Central memory CD4-positive, alpha-beta T cell (primary cell): Measurements from ENCODE around the gene ERN1.

Experiments
- DNase-seq: peaks from one replicate; pipeline ENCODE4 v3.0.0; 2022

The ERN1 gene

DNA sequence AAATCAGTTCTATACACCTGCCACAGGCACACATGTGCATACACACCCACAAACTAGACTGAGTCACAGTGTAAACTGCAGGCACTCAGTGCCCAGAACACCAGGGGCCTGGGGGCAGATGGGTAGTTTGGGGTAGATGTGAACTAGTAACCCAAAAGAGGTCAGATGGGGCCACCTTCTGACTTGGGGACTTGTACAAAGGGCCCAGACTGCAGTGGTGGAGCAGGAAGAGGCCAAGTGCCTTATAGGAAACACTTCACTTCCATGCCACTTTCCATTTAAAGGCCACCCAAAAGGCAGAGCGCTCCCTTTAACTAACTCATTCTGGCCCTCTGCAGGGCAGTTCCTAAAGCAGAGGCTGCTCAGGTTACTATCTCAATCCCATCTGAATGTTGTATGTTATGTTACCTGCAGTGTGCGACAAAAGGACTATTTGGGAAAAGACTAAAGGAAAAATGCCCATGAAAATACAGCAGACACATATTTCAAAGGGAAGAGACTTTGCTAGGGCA, 27.8 kb upstream of the ERN1 start:
- DNase-seq, result no peak

GRCh38 chr17:64156670-64157069, 26.7 kb upstream of the ERN1 start:
- no peak for DNase-seq

- DNase-seq, result no peak
These were observed 26.0 kb upstream of the ERN1 start for GRCh38 chr17:64155751-64156544.

- no peak for DNase-seq
These were observed 25.2 kb upstream of the ERN1 start for GRCh38 chr17:64155129-64155528.

GRCh38 chr17:64154717-64155116, 24.8 kb upstream of the ERN1 start:
- DNase-seq, result no peak

DNA sequence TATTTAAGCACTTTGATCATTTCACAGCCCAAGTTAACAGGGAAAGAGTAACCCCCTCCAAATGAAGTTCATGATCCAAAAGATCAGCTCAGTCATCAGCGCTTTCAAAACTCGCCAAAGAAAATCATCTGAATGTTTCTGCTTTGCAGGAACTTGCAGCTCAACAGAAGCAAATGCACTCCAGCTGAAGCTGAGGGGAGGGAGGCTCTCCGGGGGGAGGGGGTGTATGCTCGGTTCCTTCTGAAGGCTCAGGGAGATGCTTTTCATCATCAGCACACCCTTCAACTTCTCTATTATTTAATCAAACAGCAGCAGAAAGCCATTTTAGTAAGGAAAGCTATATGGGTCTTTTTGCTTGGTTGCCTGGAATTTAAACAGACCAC, 24.4 kb upstream of the ERN1 start:
- DNase-seq, result no peak

GRCh38 chr17:64153565-64154312, 23.8 kb upstream of the ERN1 start:
- no peak for DNase-seq

DNA sequence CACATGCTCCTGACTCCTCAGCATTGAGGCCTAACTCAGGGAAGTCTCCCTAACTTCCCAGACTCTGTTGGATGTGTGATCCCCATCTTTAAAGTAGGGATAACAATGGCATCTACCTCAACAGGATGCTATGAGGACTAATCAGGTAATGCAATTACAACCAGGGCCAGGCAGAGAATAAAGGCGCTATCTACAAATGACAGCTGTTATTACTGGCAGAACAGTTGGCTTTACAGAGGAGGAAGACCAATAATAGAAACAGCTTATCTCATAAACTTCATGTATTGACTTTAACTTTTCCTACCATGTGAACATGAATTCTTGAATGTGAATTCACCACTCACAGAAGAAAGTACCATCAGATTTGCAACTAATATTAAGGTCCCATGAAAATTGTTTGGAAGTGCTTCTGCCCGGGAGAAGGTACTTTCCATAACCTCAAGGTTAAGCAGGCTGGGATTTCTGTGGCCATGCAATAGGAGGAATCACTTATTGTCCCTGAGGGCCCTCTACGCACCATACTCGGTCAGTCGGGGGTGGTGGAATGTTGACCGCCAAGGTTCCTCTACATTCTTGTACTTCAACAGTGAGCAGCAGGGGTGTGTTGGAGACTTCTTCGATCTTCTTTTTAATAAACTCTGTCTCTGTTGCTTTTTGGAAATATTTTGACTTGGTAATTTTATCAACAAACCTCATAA, 22.6 kb upstream of the ERN1 start:
- DNase-seq, result no peak

- DNase-seq, result no peak
These were observed 21.0 kb upstream of the ERN1 start for GRCh38 chr17:64151016-64151368.

GRCh38 chr17:64150237-64151015, 20.5 kb upstream of the ERN1 start:
- DNase-seq, result no peak

DNA sequence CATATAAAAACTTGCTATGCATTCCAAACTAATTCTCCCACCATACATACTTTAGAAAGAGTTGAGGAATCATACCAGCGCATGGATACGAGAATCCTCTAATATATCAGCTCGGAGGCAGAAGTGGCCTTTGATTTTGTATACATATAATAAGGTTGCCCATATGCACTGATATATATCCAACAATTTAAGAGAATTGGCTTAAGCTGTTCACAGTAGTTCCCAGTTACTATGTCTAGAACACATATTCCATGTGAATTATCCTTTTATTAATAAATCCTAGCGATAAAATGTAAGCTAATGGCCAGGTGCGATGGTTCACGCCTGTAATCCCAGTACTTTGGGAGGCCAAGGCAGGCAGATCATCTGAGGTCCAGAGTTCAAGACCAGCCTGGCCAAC, 19.3 kb upstream of the ERN1 start:
- DNase-seq, result no peak

DNA sequence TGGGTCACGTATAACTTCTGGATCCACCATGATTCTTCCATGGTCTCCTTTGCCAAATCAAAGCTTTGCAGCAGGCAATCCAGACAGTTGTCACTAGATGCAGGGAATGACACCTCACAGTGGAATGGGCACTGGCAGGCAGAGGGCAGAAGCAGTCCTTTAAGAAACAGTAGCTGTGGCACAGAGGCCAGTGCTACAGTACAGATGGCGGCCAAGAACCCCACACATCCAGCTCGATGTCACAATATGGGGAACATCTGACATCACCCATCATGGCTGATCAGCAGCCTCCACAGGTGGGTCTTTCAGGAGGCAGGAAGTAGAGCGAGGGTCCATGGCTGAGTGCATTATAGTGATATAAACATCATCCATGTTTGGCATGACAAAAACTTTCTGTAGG, 18.8 kb upstream of the ERN1 start:
- no peak for DNase-seq

DNA sequence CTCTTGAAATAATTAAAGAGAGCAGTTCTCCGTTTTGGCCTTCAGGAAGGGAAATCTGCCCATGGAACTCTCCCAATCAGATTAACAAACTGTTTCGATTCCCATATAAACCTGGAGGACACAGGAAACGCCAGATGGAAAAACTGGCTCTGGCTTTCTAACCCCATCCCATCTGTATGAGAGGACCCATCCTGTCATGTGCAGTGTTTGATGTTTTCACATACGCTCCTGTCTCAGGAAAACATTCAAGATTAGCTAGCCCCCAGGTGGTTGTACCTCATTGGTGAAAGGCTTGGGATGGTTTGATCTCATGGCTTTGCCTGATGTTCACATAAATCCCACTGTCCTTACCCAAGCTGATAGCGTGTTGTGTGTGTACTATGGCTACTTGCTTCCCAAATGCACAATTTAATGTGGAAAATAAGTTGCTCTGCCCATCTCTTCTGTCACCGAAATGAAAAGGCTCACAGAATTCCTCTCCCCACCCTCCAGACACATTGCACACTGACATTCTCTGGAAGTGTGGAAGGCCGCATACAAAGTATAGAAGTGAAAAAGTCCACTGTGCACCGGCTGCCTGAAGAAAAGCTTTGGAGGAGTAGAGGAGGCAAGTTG, 18.2 kb upstream of the ERN1 start:
- no peak for DNase-seq

DNA sequence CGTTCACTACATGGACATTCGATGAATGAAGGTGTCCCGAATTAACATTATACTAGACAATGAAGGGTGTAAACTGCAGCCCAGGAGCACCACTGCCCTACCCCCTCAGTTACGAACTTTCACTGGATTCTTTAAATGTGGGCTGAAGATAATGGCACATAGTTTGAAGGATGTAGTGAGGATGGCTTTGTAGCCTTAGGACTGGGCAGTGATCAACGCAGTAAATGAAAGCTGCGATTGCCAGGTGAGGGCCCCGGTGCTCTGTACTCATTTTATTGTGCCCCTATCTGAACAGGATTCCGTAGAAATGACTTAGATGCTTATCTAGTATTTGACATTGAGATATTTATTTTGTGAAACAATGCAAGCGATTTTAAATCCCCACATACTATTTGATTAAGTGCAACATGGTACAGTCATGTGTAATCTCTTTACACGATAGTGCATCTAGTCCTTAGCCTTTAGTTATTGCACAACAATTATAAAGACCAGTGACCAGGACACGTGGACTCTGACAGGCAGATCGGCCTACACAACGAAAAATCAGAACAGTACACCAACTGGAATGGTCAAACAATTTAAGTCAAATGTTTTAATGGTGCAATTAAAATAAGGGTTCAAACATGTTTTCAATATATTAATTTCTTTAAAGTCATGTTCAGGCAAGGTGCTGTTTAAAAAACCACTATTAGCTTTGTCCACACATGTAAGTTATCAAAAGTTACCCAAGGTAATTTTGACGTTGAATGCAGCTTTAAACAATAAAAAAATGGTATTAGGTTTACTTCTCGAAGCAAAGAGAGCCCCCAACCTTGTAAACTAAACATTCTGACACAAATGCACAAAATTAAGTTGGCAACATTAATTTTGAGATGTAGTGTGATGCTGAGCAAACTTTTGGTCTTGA, 17.4 kb upstream of the ERN1 start:
- no peak for DNase-seq

- DNase-seq, result peak; percentile 52
These were observed 16.6 kb upstream of the ERN1 start for GRCh38 chr17:64146418-64147109.

DNA sequence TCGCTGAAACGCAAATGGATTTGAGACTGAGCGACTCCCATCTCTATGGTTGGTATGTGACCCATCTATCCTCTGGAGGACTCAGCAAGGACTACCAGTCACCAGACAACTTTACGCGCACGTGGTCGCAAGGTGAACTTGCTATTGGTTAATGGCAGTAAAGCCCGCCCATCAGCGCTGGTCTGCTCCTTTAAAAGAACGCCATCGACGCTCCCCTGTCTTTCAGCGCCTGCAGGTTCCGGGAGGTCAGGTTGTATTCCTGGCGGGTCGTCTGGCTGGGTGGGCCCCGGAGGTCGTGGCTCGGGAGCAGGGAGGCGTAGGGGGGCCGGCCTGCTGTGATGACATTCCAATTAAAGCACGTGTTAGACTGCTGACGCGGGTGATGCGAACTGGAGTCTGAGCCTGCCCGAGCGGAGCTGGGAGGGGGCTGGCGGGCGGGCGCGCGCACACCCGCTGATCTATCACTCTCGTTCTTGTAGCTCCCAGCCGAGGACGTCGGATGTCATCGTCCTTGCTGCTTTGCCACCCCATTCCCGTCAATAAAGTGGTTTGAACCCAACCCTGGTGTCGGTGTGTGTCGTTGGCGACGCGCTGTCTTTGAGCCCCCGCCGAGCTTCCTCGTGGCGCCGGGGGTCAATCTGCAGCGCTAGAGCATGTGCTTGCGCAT, 15.9 kb upstream of the ERN1 start:
- peak; percentile 96 for DNase-seq

DNA sequence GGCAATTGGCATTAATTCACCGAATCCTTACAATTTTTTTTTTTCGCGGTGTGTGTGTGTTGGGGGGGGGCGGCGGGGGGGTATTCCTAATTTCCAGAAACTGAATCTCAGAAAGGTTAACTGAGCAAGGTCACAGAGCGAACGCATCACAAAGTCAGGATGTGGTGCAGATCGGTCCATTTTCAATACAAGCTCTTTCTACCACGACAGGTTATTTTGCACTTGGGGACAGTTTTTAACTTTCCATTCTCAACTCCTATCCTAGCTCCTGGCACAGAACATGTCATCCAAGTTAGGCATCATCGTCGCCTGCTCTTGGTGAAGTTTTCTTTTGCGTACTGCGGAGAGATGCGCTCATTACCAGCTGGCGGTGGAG, 15.4 kb upstream of the ERN1 start:
- DNase-seq, result no peak

GRCh38 chr17:64139542-64139941, 9.6 kb upstream of the ERN1 start:
- DNase-seq, result no peak

GRCh38 chr17:64138441-64138840, 8.5 kb upstream of the ERN1 start:
- DNase-seq, result no peak

DNA sequence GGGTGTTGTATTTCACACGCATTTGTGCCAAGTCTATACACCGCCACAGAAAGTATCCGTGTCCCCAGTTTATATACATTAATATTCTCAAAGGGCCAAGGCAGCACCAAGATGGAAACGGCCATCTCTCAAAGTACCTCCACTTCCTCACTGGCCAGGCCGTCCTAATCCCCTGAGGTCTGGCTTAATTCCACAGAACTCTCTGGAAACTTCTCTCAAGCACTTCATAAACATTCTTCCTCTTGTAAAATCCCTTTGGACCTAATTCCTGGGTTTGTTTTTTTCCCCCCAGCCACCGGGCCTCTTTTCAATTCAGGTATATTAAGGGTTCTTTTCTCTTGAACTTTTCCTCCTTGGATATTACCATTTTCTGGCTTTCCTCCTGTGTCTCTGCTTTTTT, 5.1 kb upstream of the ERN1 start:
- DNase-seq, result no peak
